Breast epithelium (tissue), 3 donors: ENCODE data around the gene EFNB1.

Source experiments
- CTCF ChIP-seq, 3 donors: fragments of 450-650 bp; IDR thresholded peaks; one replicate each; pipeline ENCODE4 v1.5.1; 2016 to 2017; ENCODE audit warnings: antibody characterized with exemption in 3 of 3, mild to moderate bottlenecking in 3 of 3, moderate library complexity in 3 of 3
- POLR2A ChIP-seq: fragments of 450-650 bp; IDR thresholded peaks from one replicate; pipeline ENCODE4 v1.6.1; 2016; ENCODE audit warnings: antibody characterized with exemption, mild to moderate bottlenecking, moderate library complexity
- POLR2AphosphoS5 ChIP-seq, 3 donors: sonication (generic); formaldehyde crosslinking; IDR thresholded peaks; one replicate each; pipeline ENCODE4 v1.6.1; 2017; ENCODE audit warnings: antibody characterized with exemption in 3 of 3

GRCh38 chrX:68851082-68851481 lies 22.3 kb downstream of the EFNB1 start:
- TF ChIP-seq CTCF (IDR thresholded peaks at IDR 0.05) (no peak), POLR2A (no peak), POLR2AphosphoS5 (IDR thresholded peaks at IDR 0.05) (no peak)
